ENCODE measurements around the gene KIF2A. TPM values are rescaled to one million over a fixed set of nuclear protein-coding genes. Genes with fewer than 3 reads are reported as not detected.

KIF2A gene
- total RNA-seq, 1 donor from 2014 or later = 30.3 TPM

- peaks cover 8 to 15% (median 14%) of the 10 kb centered on the region in 3 donors for H3K4me1 ChIP-seq (ENCODE audit: control insufficient read depth in 3 of 3, insufficient read depth in 3 of 3, low read length in 3 of 3)
- no peaks in the 10 kb centered on the region for H3K27me3 ChIP-seq (ENCODE audit: control insufficient read depth in 3 of 3, insufficient read depth in 3 of 3, low read length in 3 of 3)
- peak overlapping the region; percentile 77 to 89 (median 86) for H3K4me3 ChIP-seq (ENCODE audit: low read length in 3 of 3)
- H3K36me3 ChIP-seq (ENCODE audit: control insufficient read depth in 3 of 3, insufficient read depth in 3 of 3, low read length in 3 of 3) = no peaks in the 10 kb centered on the region
- H3K9ac ChIP-seq (ENCODE audit: low read depth in 1 of 3, low read length in 3 of 3) = peak overlapping the region; percentile 77 to 84 (median 82)
- H3K9me3 ChIP-seq (ENCODE audit: control insufficient read depth in 3 of 3, low read length in 3 of 3) = no peaks in the 10 kb centered on the region
- H3K27ac ChIP-seq (ENCODE audit: low read depth, low read length) = peak overlapping the region; percentile 36
These were observed 1.1 kb downstream of the KIF2A start for GRCh38 chr5:62306896-62307689.

- Histone ChIP-seq H3K27ac (ENCODE audit: low read depth, low read length) (no peak overlapping the region), H3K4me3 (ENCODE audit: low read length in 3 of 3) (no peak overlapping the region), H3K9ac (ENCODE audit: low read depth in 1 of 3, low read length in 3 of 3) (no peak overlapping the region), H3K27me3 (ENCODE audit: control insufficient read depth in 3 of 3, insufficient read depth in 3 of 3, low read length in 3 of 3) (no peaks in the 10 kb centered on the region), H3K4me1 (ENCODE audit: control insufficient read depth in 3 of 3, insufficient read depth in 3 of 3, low read length in 3 of 3) (peaks cover 8 to 15% (median 14%) of the 10 kb centered on the region in 3 donors), H3K9me3 (ENCODE audit: control insufficient read depth in 3 of 3, low read length in 3 of 3) (no peaks in the 10 kb centered on the region), H3K36me3 (ENCODE audit: control insufficient read depth in 3 of 3, insufficient read depth in 3 of 3, low read length in 3 of 3) (no peaks in the 10 kb centered on the region)
These were observed 2.4 kb downstream of the KIF2A start for GRCh38 chr5:62308439-62308838.

GRCh38 chr5:62309107-62309506 is 3.1 kb downstream of the KIF2A start:
- no peaks in the 10 kb centered on the region for H3K9me3 ChIP-seq (ENCODE audit: control insufficient read depth in 3 of 3, low read length in 3 of 3)
- no peaks in the 10 kb centered on the region for H3K36me3 ChIP-seq (ENCODE audit: control insufficient read depth in 3 of 3, insufficient read depth in 3 of 3, low read length in 3 of 3)
- H3K27ac ChIP-seq (ENCODE audit: low read depth, low read length) = no peak overlapping the region
- H3K9ac ChIP-seq (ENCODE audit: low read depth in 1 of 3, low read length in 3 of 3) = no peak overlapping the region
- H3K4me3 ChIP-seq (ENCODE audit: low read length in 3 of 3) = no peak overlapping the region
- H3K27me3 ChIP-seq (ENCODE audit: control insufficient read depth in 3 of 3, insufficient read depth in 3 of 3, low read length in 3 of 3) = no peaks in the 10 kb centered on the region
- peaks cover 8 to 15% (median 14%) of the 10 kb centered on the region in 3 donors for H3K4me1 ChIP-seq (ENCODE audit: control insufficient read depth in 3 of 3, insufficient read depth in 3 of 3, low read length in 3 of 3)

- no peak overlapping the region for H3K9ac ChIP-seq (ENCODE audit: low read depth in 1 of 3, low read length in 3 of 3)
- H3K4me3 ChIP-seq (ENCODE audit: low read length in 3 of 3) = no peak overlapping the region
- no peaks in the 10 kb centered on the region for H3K36me3 ChIP-seq (ENCODE audit: control insufficient read depth in 3 of 3, insufficient read depth in 3 of 3, low read length in 3 of 3)
- H3K27me3 ChIP-seq (ENCODE audit: control insufficient read depth in 3 of 3, insufficient read depth in 3 of 3, low read length in 3 of 3) = no peaks in the 10 kb centered on the region
- H3K27ac ChIP-seq (ENCODE audit: low read depth, low read length) = no peak overlapping the region
- no peaks in the 10 kb centered on the region for H3K9me3 ChIP-seq (ENCODE audit: control insufficient read depth in 3 of 3, low read length in 3 of 3)
- H3K4me1 ChIP-seq (ENCODE audit: control insufficient read depth in 3 of 3, insufficient read depth in 3 of 3, low read length in 3 of 3) = peaks cover 3 to 10% (median 9%) of the 10 kb centered on the region in 3 donors
These were observed 4.6 kb downstream of the KIF2A start for GRCh38 chr5:62310426-62311143.

- no peak overlapping the region for H3K27ac ChIP-seq (ENCODE audit: low read depth, low read length)
- no peak overlapping the region for H3K4me3 ChIP-seq (ENCODE audit: low read length in 3 of 3)
- H3K9me3 ChIP-seq (ENCODE audit: control insufficient read depth in 3 of 3, low read length in 3 of 3) = no peaks in the 10 kb centered on the region
- H3K36me3 ChIP-seq (ENCODE audit: control insufficient read depth in 3 of 3, insufficient read depth in 3 of 3, low read length in 3 of 3) = no peaks in the 10 kb centered on the region
- H3K9ac ChIP-seq (ENCODE audit: low read depth in 1 of 3, low read length in 3 of 3) = no peak overlapping the region
- H3K4me1 ChIP-seq (ENCODE audit: control insufficient read depth in 3 of 3, insufficient read depth in 3 of 3, low read length in 3 of 3) = peaks cover under 1 to 7% (median 5%) of the 10 kb centered on the region in 3 donors
- H3K27me3 ChIP-seq (ENCODE audit: control insufficient read depth in 3 of 3, insufficient read depth in 3 of 3, low read length in 3 of 3) = no peaks in the 10 kb centered on the region
These were observed 6.0 kb downstream of the KIF2A start for GRCh38 chr5:62312036-62312435.

GRCh38 chr5:62312674-62313073 is 6.7 kb downstream of the KIF2A start:
- Histone ChIP-seq H3K9me3 (ENCODE audit: control insufficient read depth in 3 of 3, low read length in 3 of 3) (no peaks in the 10 kb centered on the region), H3K4me3 (ENCODE audit: low read length in 3 of 3) (no peak overlapping the region), H3K4me1 (ENCODE audit: control insufficient read depth in 3 of 3, insufficient read depth in 3 of 3, low read length in 3 of 3) (peaks cover 0 to 4% (median 2%) of the 10 kb centered on the region in 3 donors), H3K9ac (ENCODE audit: low read depth in 1 of 3, low read length in 3 of 3) (no peak overlapping the region), H3K27me3 (ENCODE audit: control insufficient read depth in 3 of 3, insufficient read depth in 3 of 3, low read length in 3 of 3) (no peaks in the 10 kb centered on the region), H3K27ac (ENCODE audit: low read depth, low read length) (no peak overlapping the region), H3K36me3 (ENCODE audit: control insufficient read depth in 3 of 3, insufficient read depth in 3 of 3, low read length in 3 of 3) (no peaks in the 10 kb centered on the region)

GRCh38 chr5:62314213-62314830 is 8.3 kb downstream of the KIF2A start:
- Histone ChIP-seq H3K9me3 (ENCODE audit: control insufficient read depth in 3 of 3, low read length in 3 of 3) (no peaks in the 10 kb centered on the region), H3K9ac (ENCODE audit: low read depth in 1 of 3, low read length in 3 of 3) (peak overlapping the region in 1 of 3 donors; percentile 4), H3K27me3 (ENCODE audit: control insufficient read depth in 3 of 3, insufficient read depth in 3 of 3, low read length in 3 of 3) (no peaks in the 10 kb centered on the region), H3K36me3 (ENCODE audit: control insufficient read depth in 3 of 3, insufficient read depth in 3 of 3, low read length in 3 of 3) (no peaks in the 10 kb centered on the region), H3K27ac (ENCODE audit: low read depth, low read length) (no peak overlapping the region), H3K4me3 (ENCODE audit: low read length in 3 of 3) (no peak overlapping the region), H3K4me1 (ENCODE audit: control insufficient read depth in 3 of 3, insufficient read depth in 3 of 3, low read length in 3 of 3) (peaks cover 0 to 4% (median 0%) of the 10 kb centered on the region in 3 donors)

GRCh38 chr5:62315376-62316175 is 9.6 kb downstream of the KIF2A start:
- H3K27me3 ChIP-seq (ENCODE audit: control insufficient read depth in 3 of 3, insufficient read depth in 3 of 3, low read length in 3 of 3) = no peaks in the 10 kb centered on the region
- no peak overlapping the region for H3K27ac ChIP-seq (ENCODE audit: low read depth, low read length)
- H3K36me3 ChIP-seq (ENCODE audit: control insufficient read depth in 3 of 3, insufficient read depth in 3 of 3, low read length in 3 of 3) = no peaks in the 10 kb centered on the region
- H3K9ac ChIP-seq (ENCODE audit: low read depth in 1 of 3, low read length in 3 of 3) = no peak overlapping the region
- H3K4me1 ChIP-seq (ENCODE audit: control insufficient read depth in 3 of 3, insufficient read depth in 3 of 3, low read length in 3 of 3) = peaks cover 0 to 4% (median 0%) of the 10 kb centered on the region in 3 donors
- H3K4me3 ChIP-seq (ENCODE audit: low read length in 3 of 3) = no peak overlapping the region
- H3K9me3 ChIP-seq (ENCODE audit: control insufficient read depth in 3 of 3, low read length in 3 of 3) = no peaks in the 10 kb centered on the region

GRCh38 chr5:62316176-62316502 is 10.1 kb downstream of the KIF2A start:
- H3K9me3 ChIP-seq (ENCODE audit: control insufficient read depth in 3 of 3, low read length in 3 of 3) = no peaks in the 10 kb centered on the region
- H3K27me3 ChIP-seq (ENCODE audit: control insufficient read depth in 3 of 3, insufficient read depth in 3 of 3, low read length in 3 of 3) = no peaks in the 10 kb centered on the region
- no peak overlapping the region for H3K27ac ChIP-seq (ENCODE audit: low read depth, low read length)
- H3K4me1 ChIP-seq (ENCODE audit: control insufficient read depth in 3 of 3, insufficient read depth in 3 of 3, low read length in 3 of 3) = peaks cover 0 to 4% (median 0%) of the 10 kb centered on the region in 3 donors
- H3K4me3 ChIP-seq (ENCODE audit: low read length in 3 of 3) = no peak overlapping the region
- no peak overlapping the region for H3K9ac ChIP-seq (ENCODE audit: low read depth in 1 of 3, low read length in 3 of 3)
- no peaks in the 10 kb centered on the region for H3K36me3 ChIP-seq (ENCODE audit: control insufficient read depth in 3 of 3, insufficient read depth in 3 of 3, low read length in 3 of 3)
